PC-3 (cell line): ENCODE measurements around the gene SNCAIP. TPM values are rescaled to one million over a fixed set of nuclear protein-coding genes. Genes with fewer than 3 reads are reported as not detected.

Experiments used
- ATAC-seq: fragments of 200-7000 bp; cut with Tn5 transposase; 2 replicates; pipeline ENCODE4 v1.9.1; 2020; ENCODE audit warnings: mild to moderate bottlenecking, moderate library complexity
- BruUV-seq: library from RNA; stranded (reverse); fragments of 400-500 nt; replicated peaks from 2 replicates; lab custom pipeline; 2021; lab: Mats Ljungman, UMichigan
- CTCF ChIA-PET: fragments of 300-600 bp; sonication (Branson Sonifier 250); formaldehyde crosslinking; loops from one replicate; lab custom pipeline; 2022; ENCODE audit warnings: antibody characterized with exemption; lab: Charles Lee
- POLR2A ChIA-PET: fragments of 300-600 bp; sonication (Branson Sonifier 250); formaldehyde crosslinking; loops from one replicate; lab custom pipeline; 2022; ENCODE audit warnings: antibody characterized with exemption; ENCODE audit not compliant: unreplicated experiment; lab: Charles Lee
- DNase-seq: peaks from one replicate; pipeline ENCODE4 v3.0.0-alpha.2; 2015
- H2AFZ ChIP-seq: fragments of 300-600 bp; sonication (generic); 2 replicates; pipeline ENCODE4 v1.6.0; 2016; ENCODE audit warnings: antibody characterized with exemption, low read length
- H3F3A ChIP-seq: fragments of 300-600 bp; sonication (generic); one replicate; pipeline ENCODE4 v1.6.0; 2017; ENCODE audit warnings: antibody characterized with exemption, low read length, control low read depth, mild to moderate bottlenecking; ENCODE audit not compliant: unreplicated experiment
- H3K27ac ChIP-seq: fragments of 300-600 bp; sonication (generic); 2 replicates; pipeline ENCODE4 v1.5.1; 2016; ENCODE audit warnings: mild to moderate bottlenecking, low read length
- H3K27me3 ChIP-seq: fragments of 300-600 bp; sonication (generic); 2 replicates; pipeline ENCODE4 v1.6.1; 2016; ENCODE audit warnings: low read length, mixed read lengths
- H3K36me3 ChIP-seq: fragments of 300-600 bp; sonication (generic); 2 replicates; pipeline ENCODE4 v1.6.1; 2016; ENCODE audit warnings: low read depth, mixed run types, low read length, mixed read lengths
- H3K4me1 ChIP-seq: fragments of 300-600 bp; sonication (generic); 2 replicates; pipeline ENCODE4 v1.5.1; 2016; ENCODE audit warnings: low read length; ENCODE audit not compliant: insufficient read depth
- H3K4me2 ChIP-seq: fragments of 300-600 bp; sonication (generic); 2 replicates; pipeline ENCODE4 v1.6.0; 2016; ENCODE audit warnings: low read length
- H3K4me3 ChIP-seq: fragments of 300-600 bp; sonication (generic); 2 replicates; pipeline ENCODE4 v1.5.1; 2016; ENCODE audit warnings: mild to moderate bottlenecking, low read length, mixed read lengths
- H3K79me2 ChIP-seq: fragments of 300-600 bp; sonication (generic); 2 replicates; pipeline ENCODE4 v1.6.1; 2017; ENCODE audit warnings: low read length, mixed read lengths
- H3K9ac ChIP-seq: fragments of 300-600 bp; sonication (generic); 2 replicates; pipeline ENCODE4 v1.6.0; 2016; ENCODE audit warnings: mild to moderate bottlenecking, low read length
- H3K9me2 ChIP-seq: fragments of 300-600 bp; sonication (generic); replicated peaks from 2 replicates; pipeline ENCODE4 v1.6.1; 2016; ENCODE audit warnings: mixed run types, low read length, mixed read lengths
- H3K9me3 ChIP-seq: fragments of 300-600 bp; sonication (generic); 2 replicates; pipeline ENCODE4 v1.6.1; 2016; ENCODE audit warnings: low read length, mixed read lengths
- H4K20me1 ChIP-seq: fragments of 300-600 bp; sonication (generic); 2 replicates; pipeline ENCODE4 v1.6.1; 2016; ENCODE audit warnings: low read length, mixed read lengths
- CTCF ChIP-seq: fragments of 300-600 bp; sonication (generic); conservative IDR thresholded peaks from 2 replicates; pipeline ENCODE4 v1.5.1; 2017; ENCODE audit warnings: antibody characterized with exemption, low read depth, mild to moderate bottlenecking, low read length
- EZH2 ChIP-seq: fragments of 300-600 bp; sonication (generic); IDR thresholded peaks from one replicate; pipeline ENCODE4 v1.6.1; 2017; ENCODE audit warnings: antibody characterized with exemption, mild to moderate bottlenecking, low read length; ENCODE audit not compliant: unreplicated experiment
- EZH2phosphoT487 ChIP-seq: fragments of 300-600 bp; sonication (generic); IDR thresholded peaks from 2 replicates; pipeline ENCODE4 v1.6.1; 2018; ENCODE audit warnings: mild to moderate bottlenecking, antibody characterized with exemption, low read length, borderline replicate concordance
- intact Hi-C: fragments of 100-400 bp; cut with micrococcal nuclease; formaldehyde crosslinking; loops from 2 replicates; pipeline ENCODE4 v1.9.0; 2023
- total RNA-seq: library from RNA; depleted of rRNA; stranded (reverse); fragments of >200 nt; gene quantifications from 2 replicates; pipeline ENCODE4 v1.2.3, GENCODE V29; 2014

SNCAIP gene
- total RNA-seq, 1 experiment from 2014 or later = not detected

GRCh38 chr5:122404653-122405362 lies 92.8 kb downstream of the SNCAIP start:
- H3K9me2 ChIP-seq = no peaks in the 10 kb centered on the region
- ChIA-PET CTCF (no interaction called here), POLR2A (no interaction called here)
- no peak overlapping the region for H3K9ac ChIP-seq
- DNase-seq (no peak), ATAC-seq (no peak)
- no peaks in the 10 kb centered on the region for H3K79me2 ChIP-seq
- H4K20me1 ChIP-seq = no peaks in the 10 kb centered on the region
- H3K27ac ChIP-seq = no peak overlapping the region
- H3K4me1 ChIP-seq = no peaks in the 10 kb centered on the region
- no peaks in the 10 kb centered on the region for H3K36me3 ChIP-seq
- H2AFZ ChIP-seq = no peak overlapping the region
- no peak for TF ChIP-seq EZH2
- no peak for TF ChIP-seq CTCF
- TF ChIP-seq EZH2phosphoT487 = no peak
- no TSS peak for BruUV-seq
- no peaks in the 10 kb centered on the region for H3F3A ChIP-seq
- intact Hi-C loops = no loop called here
- no peaks in the 10 kb centered on the region; the same call in 1 of the 2 replicates for H3K27me3 ChIP-seq
- H3K4me3 ChIP-seq = no peak overlapping the region
- no peak overlapping the region for H3K4me2 ChIP-seq
- H3K9me3 ChIP-seq = no peaks in the 10 kb centered on the region

- Histone ChIP-seq H3K36me3 (no peaks in the 10 kb centered on the region), H3K9ac (no peak overlapping the region), H3F3A (no peaks in the 10 kb centered on the region), H4K20me1 (no peaks in the 10 kb centered on the region), H3K27ac (no peak overlapping the region), H3K9me3 (no peaks in the 10 kb centered on the region), H3K27me3 (no peaks in the 10 kb centered on the region; the same call in 1 of the 2 replicates), H3K4me1 (no peaks in the 10 kb centered on the region), H3K79me2 (no peaks in the 10 kb centered on the region), H3K4me2 (no peak overlapping the region), H2AFZ (no peak overlapping the region), H3K4me3 (no peak overlapping the region), H3K9me2 (no peaks in the 10 kb centered on the region)
- ChIA-PET POLR2A (no interaction called here), CTCF (no interaction called here)
- intact Hi-C loops = no loop called here
- no peak for TF ChIP-seq EZH2
- no peak for TF ChIP-seq CTCF
- TF ChIP-seq EZH2phosphoT487 = no peak
- no peak for ATAC-seq
- DNase-seq = no peak
- no TSS peak for BruUV-seq
These were observed 93.7 kb downstream of the SNCAIP start for GRCh38 chr5:122405751-122406150.

GRCh38 chr5:122406181-122406580 lies 94.1 kb downstream of the SNCAIP start:
- intact Hi-C loops = no loop called here
- no peaks in the 10 kb centered on the region for H3K4me1 ChIP-seq
- no peak for DNase-seq
- ChIA-PET CTCF (no interaction called here), POLR2A (no interaction called here)
- H3K9ac ChIP-seq = no peak overlapping the region
- H3F3A ChIP-seq = no peaks in the 10 kb centered on the region
- no peaks in the 10 kb centered on the region for H4K20me1 ChIP-seq
- TF ChIP-seq EZH2phosphoT487 (no peak), EZH2 (no peak), CTCF (no peak)
- BruUV-seq = no TSS peak
- no peaks in the 10 kb centered on the region for H3K9me2 ChIP-seq
- H3K4me2 ChIP-seq = no peak overlapping the region
- ATAC-seq = no peak
- no peak overlapping the region for H2AFZ ChIP-seq
- no peaks in the 10 kb centered on the region; the same call in 1 of the 2 replicates for H3K27me3 ChIP-seq
- no peak overlapping the region for H3K4me3 ChIP-seq
- no peak overlapping the region for H3K27ac ChIP-seq
- H3K36me3 ChIP-seq = no peaks in the 10 kb centered on the region
- no peaks in the 10 kb centered on the region for H3K9me3 ChIP-seq
- H3K79me2 ChIP-seq = no peaks in the 10 kb centered on the region
